Dedifferentiated amniotic fluid mesenchymal stem cell (primary cell): ENCODE data around the gene HSFX1.
"Not testable (repeated sequence)": the region's sequence is repeated elsewhere in the genome, so short reads cannot be mapped to it uniquely, and the experiment has no call there.

Experiments used
- DNase-seq: peaks from one replicate; pipeline ENCODE4 v3.0.0-alpha.2; 2016; ENCODE audit errors: extremely low spot score

The HSFX1 gene, protein sequence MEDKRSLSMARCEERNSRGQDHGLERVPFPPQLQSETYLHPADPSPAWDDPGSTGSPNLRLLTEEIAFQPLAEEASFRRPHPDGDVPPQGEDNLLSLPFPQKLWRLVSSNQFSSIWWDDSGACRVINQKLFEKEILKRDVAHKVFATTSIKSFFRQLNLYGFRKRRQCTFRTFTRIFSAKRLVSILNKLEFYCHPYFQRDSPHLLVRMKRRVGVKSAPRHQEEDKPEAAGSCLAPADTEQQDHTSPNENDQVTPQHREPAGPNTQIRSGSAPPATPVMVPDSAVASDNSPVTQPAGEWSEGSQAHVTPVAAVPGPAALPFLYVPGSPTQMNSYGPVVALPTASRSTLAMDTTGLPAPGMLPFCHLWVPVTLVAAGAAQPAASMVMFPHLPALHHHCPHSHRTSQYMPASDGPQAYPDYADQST

DNA sequence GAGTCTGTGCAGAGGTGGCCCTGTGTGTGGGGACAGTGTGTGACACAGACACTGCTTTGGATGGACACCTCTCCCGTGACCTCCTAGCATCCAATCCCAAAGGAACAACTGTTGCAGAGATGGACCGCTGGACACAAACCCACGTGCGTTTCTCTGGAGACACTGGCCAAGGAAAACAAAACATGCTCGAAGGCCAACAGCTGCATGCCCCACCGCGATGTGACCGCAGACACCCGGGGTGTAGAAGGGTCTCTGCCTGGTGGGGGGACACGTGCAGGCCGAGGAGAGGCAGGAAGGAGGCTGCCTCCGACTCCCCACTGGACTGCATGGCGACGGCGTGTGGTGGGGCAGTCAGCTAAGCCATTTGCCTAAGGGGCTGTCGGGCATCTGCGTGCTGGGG lies at the start of gene HSFX1:
HSFX1 (plus strand) TSS at position 301 of the 400 bp plus-strand sequence. CDS start 614 bp downstream, outside the sequence.
- DNase-seq: not testable (repeated sequence)

DNA sequence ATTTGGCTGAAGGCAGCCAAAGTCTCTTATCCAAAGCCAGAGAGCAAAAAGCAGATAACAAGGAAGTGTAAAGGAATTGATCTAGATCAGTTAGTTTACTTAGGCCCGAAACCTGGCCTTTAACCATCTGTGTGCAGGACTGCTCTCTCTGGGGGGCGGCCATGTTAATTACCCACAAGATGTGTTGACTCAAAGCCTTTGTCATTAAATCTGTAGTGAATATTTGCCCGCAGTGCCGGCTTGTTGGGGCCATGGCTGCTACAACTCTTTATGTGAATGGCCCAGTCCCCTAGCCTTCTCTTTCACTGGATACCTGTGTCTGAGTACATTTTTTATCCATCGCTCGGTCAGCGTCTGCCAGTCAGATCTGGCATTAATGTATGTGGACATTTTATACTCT lies 46.6 kb upstream of the HSFX1 start:
- DNase-seq: not testable (repeated sequence)

DNA sequence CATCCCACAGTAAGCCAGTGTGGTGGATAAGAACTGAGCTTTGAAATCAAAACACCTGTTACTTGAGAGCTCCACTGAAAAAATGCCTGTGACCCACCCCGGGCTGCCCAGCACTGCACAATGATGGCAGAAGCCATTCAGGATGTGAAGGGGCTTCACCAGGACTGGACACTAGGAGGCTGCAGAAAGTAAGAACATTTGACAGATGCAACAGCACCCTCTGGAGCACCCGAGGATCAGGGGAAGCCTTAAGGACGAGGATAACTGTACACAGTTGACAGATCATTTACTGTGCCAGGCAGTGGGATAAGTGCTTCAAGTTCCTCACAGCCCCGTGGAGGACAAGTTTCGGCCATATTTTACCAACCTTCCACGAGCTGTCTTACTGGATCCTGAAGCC lies 31.6 kb upstream of the HSFX1 start:
- not testable (repeated sequence) for DNase-seq

DNA sequence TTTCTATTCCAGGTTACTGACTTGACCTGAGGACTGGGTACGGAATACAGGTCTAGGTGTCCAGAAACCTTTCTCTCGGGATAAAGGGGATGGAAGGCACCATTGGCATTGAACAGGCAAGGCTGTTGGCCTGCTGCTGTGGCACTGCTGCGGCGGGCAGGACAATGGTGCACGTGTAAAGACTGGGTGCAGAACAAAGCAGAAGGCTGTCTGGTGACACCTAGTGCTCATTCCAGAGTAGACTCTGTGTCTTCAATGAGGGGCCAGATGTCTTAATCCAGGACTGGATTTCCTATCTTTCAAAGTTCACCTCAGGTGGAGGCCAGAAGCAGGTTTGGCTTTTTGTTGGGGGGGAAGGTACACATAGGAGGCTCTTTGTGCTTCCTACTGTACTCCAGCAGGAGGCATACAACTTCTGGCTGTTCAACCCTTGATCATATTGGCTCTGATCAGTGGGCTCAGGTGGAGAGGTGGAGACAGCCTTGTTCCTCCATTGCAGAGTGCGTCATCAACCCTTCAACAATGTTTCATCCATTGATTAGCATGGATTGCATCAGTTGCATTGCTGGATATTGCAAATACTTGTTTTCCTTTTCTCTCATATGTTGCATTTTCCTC lies 27.4 kb upstream of the HSFX1 start:
- not testable (repeated sequence) for DNase-seq

DNA sequence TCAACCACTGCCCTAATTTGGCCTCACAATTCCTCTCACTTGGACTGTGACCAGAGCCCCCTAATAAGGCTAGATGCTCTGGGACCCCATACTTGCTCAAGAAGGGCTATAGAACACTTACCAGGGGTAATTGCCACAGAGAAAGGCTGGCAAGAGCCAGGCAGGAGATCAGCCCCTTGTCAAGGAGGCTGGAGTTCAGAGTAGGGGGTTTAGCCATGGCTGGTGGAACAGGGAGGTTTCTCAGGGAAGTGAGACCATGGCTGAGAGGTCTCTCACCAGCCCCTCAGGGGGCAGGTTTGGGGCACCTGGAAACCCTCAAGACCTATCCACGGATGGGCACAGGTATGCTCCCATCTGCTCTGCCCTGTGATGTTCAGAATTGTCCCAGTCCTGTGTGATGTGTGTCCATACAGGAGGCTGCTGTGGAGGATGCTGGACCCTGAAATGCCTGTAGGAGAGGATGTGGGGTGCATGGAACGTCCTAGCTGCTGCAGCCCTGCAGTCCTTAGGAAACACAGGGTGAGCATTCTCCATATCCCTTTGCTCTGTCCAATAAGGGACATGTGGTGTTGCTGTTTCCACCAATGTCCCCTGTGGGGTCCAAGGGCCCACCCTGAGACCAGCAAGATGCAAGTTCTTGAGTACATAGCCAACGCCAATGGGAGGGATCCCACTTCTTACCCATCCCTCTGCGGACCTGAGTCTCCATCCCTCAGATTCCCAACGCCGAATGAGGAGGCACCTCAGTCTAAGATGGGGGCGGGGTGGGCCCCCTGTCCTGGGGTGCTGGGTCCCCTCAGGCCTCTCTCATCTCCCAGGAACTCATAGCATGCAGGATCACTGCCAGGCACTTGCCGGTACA lies 16.4 kb upstream of the HSFX1 start:
- DNase-seq: no peak

GRCh38 chrX:149758068-149758714 lies 15.7 kb upstream of the HSFX1 start:
- no peak for DNase-seq

GRCh38 chrX:149758715-149759078 lies 15.2 kb upstream of the HSFX1 start:
- not testable (repeated sequence) for DNase-seq

GRCh38 chrX:149759824-149760223 lies 14.0 kb upstream of the HSFX1 start:
- DNase-seq: no peak

GRCh38 chrX:149760965-149761364 lies 12.9 kb upstream of the HSFX1 start:
- no peak for DNase-seq

DNA sequence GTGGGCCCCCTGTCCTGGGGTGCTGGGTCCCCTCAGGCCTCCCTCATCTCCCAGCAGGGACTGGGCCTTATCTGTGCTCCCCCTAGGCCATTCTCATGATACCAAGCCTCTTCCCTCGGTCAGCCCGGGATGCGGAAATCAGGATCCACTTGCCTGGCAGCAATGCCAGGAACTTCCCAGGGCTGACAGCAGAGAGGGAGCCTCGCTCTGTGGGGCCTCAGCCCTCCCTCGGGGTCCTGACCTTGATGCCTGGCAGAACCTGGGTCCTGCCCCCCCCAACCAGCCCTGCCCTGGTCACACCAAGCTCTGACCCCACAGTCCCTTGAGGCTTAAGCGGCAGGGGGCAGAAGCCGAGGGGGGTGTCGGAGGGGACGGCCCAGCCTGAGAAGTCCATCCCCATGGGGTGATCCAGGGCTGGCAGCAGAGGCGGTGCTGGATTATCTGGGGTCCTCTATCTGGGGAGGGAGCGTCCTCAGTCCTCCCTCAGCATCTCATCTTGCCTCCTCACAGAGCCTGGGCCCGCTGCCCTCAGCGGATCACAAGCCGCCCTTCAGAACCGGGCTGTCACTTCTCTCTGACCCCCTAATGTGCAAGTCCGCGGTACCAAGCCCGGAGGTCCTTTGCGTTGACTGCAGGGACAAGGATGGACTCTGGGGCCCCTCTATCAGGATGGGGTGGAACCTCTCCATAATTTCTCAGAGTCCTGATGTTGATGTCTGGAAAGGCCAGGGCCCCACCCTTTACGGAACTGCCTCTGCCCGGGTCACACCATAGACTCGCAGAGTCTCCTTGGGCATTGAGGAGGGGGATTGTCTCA lies 11.8 kb upstream of the HSFX1 start:
- not testable (repeated sequence) for DNase-seq

DNA sequence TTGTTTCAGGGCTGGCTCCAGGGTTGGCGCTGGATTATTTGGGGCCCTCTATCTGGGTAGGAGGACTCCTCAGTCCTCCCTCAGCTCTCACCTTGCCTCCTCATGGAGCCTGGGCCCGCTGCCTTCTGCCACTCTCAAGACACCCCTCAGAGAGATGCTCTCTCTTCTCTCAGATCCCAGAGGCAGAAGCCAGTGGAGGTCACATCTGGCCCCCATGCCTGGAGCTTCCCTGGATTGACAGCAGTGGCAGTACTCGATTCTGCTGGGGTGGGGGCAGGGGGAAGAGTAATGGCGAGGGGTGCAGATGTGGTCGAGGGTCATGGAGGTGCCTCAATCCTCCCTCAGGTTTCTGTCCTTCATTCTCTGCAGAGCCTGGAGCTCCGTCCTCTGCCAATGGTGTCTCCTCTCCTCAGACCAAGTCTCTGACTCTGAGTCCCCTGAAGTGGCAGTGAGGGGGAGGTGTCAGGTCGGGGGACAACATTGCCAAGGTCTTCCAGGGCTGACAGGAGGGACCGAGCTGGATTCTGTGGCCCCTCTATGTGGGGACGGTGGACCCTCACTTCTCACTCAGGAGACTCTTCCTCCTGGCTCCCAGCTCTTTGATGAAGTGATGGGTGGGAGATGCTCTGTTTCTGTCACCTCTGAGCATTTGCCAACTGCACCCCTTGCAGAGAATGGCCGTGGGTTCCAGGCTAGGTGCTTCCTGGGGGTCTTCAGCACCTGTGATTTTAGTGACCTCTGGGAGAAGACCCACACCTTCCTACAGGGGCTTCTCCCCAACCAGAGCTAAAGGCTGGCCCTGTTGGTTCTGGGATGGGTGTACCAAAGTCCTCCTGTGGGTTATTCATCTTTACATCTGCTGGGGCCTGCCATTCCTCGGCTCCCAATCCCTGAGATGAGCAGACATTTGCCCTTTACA lies 10.9 kb upstream of the HSFX1 start:
- DNase-seq: no peak

DNA sequence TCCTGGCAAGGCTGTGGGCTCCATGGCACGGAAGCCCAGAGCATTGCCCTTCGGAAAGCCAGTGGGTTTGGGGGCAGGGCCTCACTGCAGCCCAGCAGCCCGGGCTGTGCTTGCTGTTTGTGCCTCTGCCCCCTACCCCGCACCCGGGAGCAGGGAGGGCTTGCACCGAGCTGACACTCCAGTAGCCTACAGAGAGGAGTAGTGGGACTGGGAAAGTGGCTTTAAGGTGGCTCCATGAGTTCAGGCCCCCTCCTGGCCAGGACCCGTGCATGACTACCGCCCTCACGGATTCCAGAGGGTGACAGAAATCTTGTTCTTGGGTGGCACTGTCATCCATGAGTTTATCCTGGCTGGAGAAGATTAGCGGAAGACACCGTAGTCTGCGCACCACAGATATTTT lies 3.5 kb upstream of the HSFX1 start:
- DNase-seq: not testable (repeated sequence)

DNA sequence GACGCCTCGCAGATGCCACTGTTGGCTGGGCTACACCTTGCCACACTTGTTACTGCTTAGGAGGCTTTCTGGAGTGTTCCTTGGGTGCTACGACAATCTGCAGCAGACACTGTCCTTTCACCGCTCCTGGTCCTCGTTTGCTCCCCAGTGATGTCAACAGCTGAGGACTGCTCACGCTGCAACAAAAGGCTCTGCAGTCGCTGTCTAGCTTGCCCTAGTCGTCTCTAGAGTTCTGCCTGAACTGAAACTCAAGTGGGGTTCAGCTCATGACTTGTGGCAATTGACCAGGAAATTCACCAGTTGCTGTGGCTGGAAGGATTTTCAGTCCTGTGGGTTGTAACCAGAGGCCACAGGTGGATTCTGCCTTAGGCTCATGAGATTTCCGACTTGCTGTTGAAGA lies 842 bp upstream of the HSFX1 start:
- not testable (repeated sequence) for DNase-seq

DNA sequence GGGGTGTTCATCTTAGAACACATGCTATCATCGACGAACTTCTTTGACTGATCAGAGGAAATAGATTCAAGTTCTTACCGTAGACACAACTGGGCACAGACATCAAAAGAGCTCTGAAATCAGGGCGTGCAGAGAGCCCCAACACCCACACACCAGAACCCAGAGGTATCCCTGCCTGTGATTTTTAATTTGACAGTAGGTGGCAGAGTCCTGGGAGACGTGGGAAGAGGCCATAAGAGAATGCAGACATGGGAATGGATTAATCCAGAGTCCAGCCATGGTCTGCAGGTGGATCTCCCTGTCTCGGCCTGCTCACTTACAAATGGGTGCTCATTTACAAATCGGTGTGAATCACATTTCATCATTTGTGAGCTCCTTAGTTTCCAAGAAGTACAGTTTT lies 4.1 kb downstream of the HSFX1 start:
- DNase-seq: not testable (repeated sequence)

- not testable (repeated sequence) for DNase-seq
Measured at GRCh38 chrX:149781727-149782126, 7.9 kb downstream of the HSFX1 start, which contains the start of gene MAGEA9. TSS of gene MAGEA9 (plus strand) at chrX:149781930. CDS start at chrX:149786211, 4,281 bp downstream.

DNA sequence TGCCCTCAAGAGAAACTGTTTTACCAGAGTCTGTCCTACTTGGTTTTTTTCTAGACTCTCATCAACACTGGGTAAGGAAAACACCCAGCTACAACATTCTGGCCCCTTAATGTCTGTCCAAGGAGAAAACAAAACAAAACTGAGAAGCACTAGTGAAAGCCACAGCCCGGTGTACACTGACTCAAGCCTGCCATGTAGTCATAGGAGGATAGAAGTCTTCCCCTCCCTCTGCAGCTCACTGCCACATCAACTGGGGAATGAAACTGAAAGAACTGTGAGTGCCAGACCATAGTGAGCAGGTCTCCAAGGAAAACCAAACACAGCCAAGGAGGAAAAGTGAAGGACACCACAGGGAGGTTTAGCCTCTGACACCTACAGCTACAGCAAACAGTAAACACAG lies 21.7 kb downstream of the HSFX1 start:
- DNase-seq: not testable (repeated sequence)

DNA sequence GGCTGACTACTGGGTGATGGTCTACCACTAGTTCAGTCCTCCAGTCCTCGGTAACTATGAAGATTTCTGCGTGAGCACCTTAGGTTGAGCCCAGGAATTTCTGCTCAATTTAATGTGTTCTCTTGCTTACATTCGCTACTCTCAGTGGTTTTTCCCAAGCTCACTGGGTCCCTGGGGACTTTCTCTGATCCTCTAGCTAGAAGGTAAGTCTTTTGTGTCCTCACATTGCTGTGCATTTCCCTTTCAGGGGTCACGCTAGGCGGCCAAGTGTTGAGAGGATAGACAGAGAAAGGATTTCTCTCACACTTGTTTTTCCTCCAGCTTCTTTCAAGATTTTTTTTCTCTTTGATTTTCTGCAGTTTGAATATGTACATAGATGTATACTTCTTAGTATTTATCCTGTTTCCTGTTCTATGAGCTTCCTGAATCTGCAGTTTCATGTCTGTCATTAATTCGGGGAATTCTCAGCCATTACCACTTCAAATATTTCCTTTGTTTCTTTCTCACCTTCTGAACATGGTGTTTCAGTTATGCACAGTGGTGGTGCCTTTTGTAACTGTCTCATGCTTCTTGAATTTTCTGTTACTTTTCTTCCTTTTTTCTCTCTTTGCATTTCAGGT lies 25.3 kb downstream of the HSFX1 start:
- no peak for DNase-seq

DNA sequence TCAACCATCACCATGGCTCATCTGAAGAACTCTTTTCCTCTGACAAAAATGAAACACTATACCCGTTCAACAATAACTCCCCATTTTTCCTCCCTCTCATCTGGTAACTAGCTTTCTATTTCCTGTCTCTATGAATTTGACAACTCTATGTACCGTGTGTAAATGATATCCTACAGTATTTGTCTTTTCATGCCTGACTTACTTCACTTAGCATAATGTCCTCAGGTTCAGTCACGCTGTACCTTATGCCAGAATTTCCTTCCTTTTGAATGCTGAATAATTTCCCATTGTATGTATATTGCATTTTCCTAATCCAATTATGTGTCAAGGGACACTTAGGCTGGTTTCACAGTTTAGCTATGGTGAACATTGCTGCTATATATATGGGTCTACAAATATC lies 26.1 kb downstream of the HSFX1 start:
- DNase-seq: no peak

DNA sequence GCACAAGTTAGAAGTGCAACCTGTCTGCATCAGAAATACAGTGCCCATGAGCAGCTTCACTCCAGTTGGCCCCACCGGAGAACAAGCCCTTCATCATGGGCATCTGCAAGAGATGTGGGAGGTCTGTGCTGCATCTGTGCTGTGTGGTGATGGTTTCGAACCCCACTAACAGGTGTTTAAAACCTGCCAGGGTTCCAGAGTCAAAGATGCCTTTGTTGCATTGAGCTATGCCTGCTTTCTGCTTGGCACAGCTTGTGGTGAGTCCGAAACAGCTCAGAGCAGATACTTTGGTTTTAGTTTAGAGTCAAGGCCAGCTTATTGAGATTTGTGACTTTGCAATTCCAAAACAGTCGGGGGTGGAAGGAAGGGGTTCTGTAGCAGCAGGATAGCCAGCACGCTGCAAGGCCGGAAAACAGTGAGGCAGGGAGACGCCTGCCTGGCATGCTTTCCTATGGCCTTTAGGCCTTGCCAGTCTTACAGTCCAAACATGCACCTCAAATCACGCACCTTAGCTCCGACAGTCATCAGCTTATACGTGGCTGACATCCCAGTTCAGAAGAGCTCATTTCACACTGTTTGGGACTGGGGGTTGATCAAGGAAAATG lies 29.7 kb downstream of the HSFX1 start:
- no peak for DNase-seq
